Fibroblast of lung (primary cell): ENCODE data around the gene MGAT4A. TPM values are rescaled to one million over a fixed set of nuclear protein-coding genes. Genes with fewer than 3 reads are reported as not detected.
"Not testable (repeated sequence)": the region's sequence is repeated elsewhere in the genome, so short reads cannot be mapped to it uniquely, and the experiment has no call there.

Source experiments
- DNase-seq, 2 donors: peaks; one replicate each; pipeline versions ENCODE4 v3.0.0 to v3.0.0-alpha.2; 2010; ENCODE audit warnings: low read depth in 2 of 2
- H2AFZ ChIP-seq: 2 replicates; pipeline ENCODE4 v1.5.1; 2012; ENCODE audit warnings: low read length, control low read depth, inconsistent platforms
- H3K27ac ChIP-seq: 2 replicates; pipeline ENCODE4 v1.5.1; 2011; ENCODE audit warnings: low read length, control low read depth; ENCODE audit not compliant: insufficient read depth
- H3K27me3 ChIP-seq: 2 replicates; pipeline ENCODE4 v1.5.1; 2011; ENCODE audit warnings: mild to moderate bottlenecking, low read length; ENCODE audit not compliant: control insufficient read depth, insufficient read depth
- H3K36me3 ChIP-seq: 2 replicates; pipeline ENCODE4 v1.5.1; 2011; ENCODE audit warnings: low read length; ENCODE audit not compliant: control insufficient read depth, insufficient read depth
- H3K4me1 ChIP-seq: 2 replicates; pipeline ENCODE4 v1.5.1; 2011; ENCODE audit warnings: low read length; ENCODE audit not compliant: control insufficient read depth, insufficient read depth; ENCODE audit errors: extremely low read depth
- H3K4me2 ChIP-seq: 2 replicates; pipeline ENCODE4 v1.5.1; 2011; ENCODE audit warnings: low read length, control low read depth; ENCODE audit not compliant: insufficient read depth; ENCODE audit errors: extremely low read depth
- H3K4me3 ChIP-seq, 4 experiments: fragments of 200-600 bp in 1 of 4; sonication (generic) in 1 of 4; replicated peaks in 1 of 4; 2 replicates each; pipeline ENCODE4 v1.5.1; 2011 to 2016; ENCODE audit warnings: low read length in 4 of 4, low read depth in 3 of 4, mild to moderate bottlenecking in 3 of 4, control low read depth in 2 of 4, inconsistent platforms in 1 of 4, mixed read lengths in 1 of 4; ENCODE audit not compliant: insufficient read depth in 1 of 4; ENCODE audit errors: control extremely low read depth in 1 of 4
- H3K79me2 ChIP-seq: 2 replicates; pipeline ENCODE4 v1.5.1; 2012; ENCODE audit warnings: mild to moderate bottlenecking, low read length, inconsistent platforms; ENCODE audit not compliant: control insufficient read depth, insufficient read depth
- H3K9ac ChIP-seq: 2 replicates; pipeline ENCODE4 v1.5.1; 2011; ENCODE audit warnings: mild to moderate bottlenecking, low read length, control low read depth; ENCODE audit not compliant: insufficient read depth
- H3K9me3 ChIP-seq: 2 replicates; pipeline ENCODE4 v1.5.1; 2012; ENCODE audit warnings: low read depth, low read length; ENCODE audit not compliant: control insufficient read depth, insufficient read depth
- H4K20me1 ChIP-seq: 2 replicates; pipeline ENCODE4 v1.5.1; 2011; ENCODE audit warnings: low read length; ENCODE audit not compliant: control insufficient read depth, insufficient read depth; ENCODE audit errors: extremely low read depth
- CTCF ChIP-seq, 2 donors: IDR thresholded peaks in 1 of 2; conservative IDR thresholded peaks in 1 of 2; 1 replicate in 1 of 2; 2 replicates in 1 of 2; pipeline ENCODE4 v1.5.1; 2011 to 2012; ENCODE audit warnings: low read length in 2 of 2, control low read depth in 1 of 2, inconsistent platforms in 1 of 2, low read depth in 1 of 2, mild to moderate bottlenecking in 1 of 2
- EZH2 ChIP-seq: IDR thresholded peaks from 2 replicates; pipeline ENCODE4 v1.5.1; 2012; ENCODE audit warnings: low read length, control low read depth, mild to moderate bottlenecking; ENCODE audit errors: missing control alignments
- polyA plus RNA-seq, 2 donors: library from polyadenylated mRNA; depleted of rRNA in 1 of 2; stranded (reverse) in 1 of 2; unstranded in 1 of 2; fragments of >200 nt; gene quantifications; 2 replicates each; pipeline ENCODE4 v1.2.1, GENCODE V29; 2011 to 2012; ENCODE audit warnings: missing spikeins in 1 of 2
- total RNA-seq: library from RNA; depleted of rRNA; stranded (reverse); fragments of >200 nt; gene quantifications from 2 replicates; pipeline ENCODE4 v1.2.1, GENCODE V29; 2014

The MGAT4A gene
- total and polyA plus RNA-seq, 2 donors (not counting 1 experiment from before 2014, with no cell fraction given), result 0.10 to 0.17 TPM

GRCh38 chr2:98757904-98758421 is 27.0 kb upstream of the MGAT4A start:
- H3K9ac ChIP-seq, result no peak overlapping the region
- no peaks in the 10 kb centered on the region for H4K20me1 ChIP-seq
- H3K27ac ChIP-seq, result no peak overlapping the region
- TF ChIP-seq CTCF (conservative IDR thresholded peaks at IDR 0.05 in 1 of 2, IDR thresholded peaks at IDR 0.05 in 1 of 2; ENCODE audit: low read depth in 1 of 2, low read length in 2 of 2) (no peak), EZH2 (no peak)
- H3K36me3 ChIP-seq, result no peaks in the 10 kb centered on the region
- H3K4me2 ChIP-seq, result no peak overlapping the region
- no peaks in the 10 kb centered on the region for H3K9me3 ChIP-seq
- H3K27me3 ChIP-seq, result peaks cover 2% of the 10 kb centered on the region
- H2AFZ ChIP-seq, result no peak overlapping the region
- no peak overlapping the region for H3K4me3 ChIP-seq
- H3K4me1 ChIP-seq, result no peaks in the 10 kb centered on the region
- DNase-seq, result peak; percentile 71 to 97
- no peaks in the 10 kb centered on the region for H3K79me2 ChIP-seq

- Histone ChIP-seq H2AFZ (no peak overlapping the region), H3K9ac (no peak overlapping the region), H3K4me2 (no peak overlapping the region), H3K4me1 (no peaks in the 10 kb centered on the region), H4K20me1 (no peaks in the 10 kb centered on the region), H3K79me2 (no peaks in the 10 kb centered on the region), H3K9me3 (no peaks in the 10 kb centered on the region), H3K36me3 (no peaks in the 10 kb centered on the region), H3K27ac (no peak overlapping the region), H3K4me3 (no peak overlapping the region), H3K27me3 (peaks cover 2% of the 10 kb centered on the region)
- no peak for DNase-seq
- TF ChIP-seq EZH2 (no peak), CTCF (conservative IDR thresholded peaks at IDR 0.05 in 1 of 2, IDR thresholded peaks at IDR 0.05 in 1 of 2; ENCODE audit: low read depth in 1 of 2, low read length in 2 of 2) (no peak)
Measured at GRCh38 chr2:98753801-98754200, 22.9 kb upstream of the MGAT4A start.

GRCh38 chr2:98752711-98753110 is 21.8 kb upstream of the MGAT4A start:
- not testable (repeated sequence) for H2AFZ ChIP-seq, H3K27ac ChIP-seq, H3K27me3 ChIP-seq

More at GRCh38 chr2:98752711-98753110, 21.8 kb upstream of the MGAT4A start:
- H3K4me3 ChIP-seq, H3K9ac ChIP-seq, H4K20me1 ChIP-seq, H3K9me3 ChIP-seq, DNase-seq, H3K4me2 ChIP-seq, H3K36me3 ChIP-seq, H3K79me2 ChIP-seq, H3K4me1 ChIP-seq: not testable (repeated sequence)
